Aorta (tissue), 5 donors: Measurements from ENCODE around the gene S100A4. TPM values are rescaled to one million over a fixed set of nuclear protein-coding genes. Genes with fewer than 3 reads are reported as not detected.
A peak's percentile ranks its signal among the peaks of the same experiment; 100 is the strongest.
"Not testable (repeated sequence)": the region's sequence is repeated elsewhere in the genome, so short reads cannot be mapped to it uniquely, and the experiment has no call there.

Source experiments
- ATAC-seq: fragments of 200-7000 bp; cut with Tn5 transposase; one replicate; pipeline ENCODE4 v1.9.1; 2022; ENCODE audit warnings: moderate library complexity; ENCODE audit not compliant: low FRiP score
- DNase-seq, 2 donors: peaks; one replicate each; pipeline ENCODE4 v3.0.0-alpha.2; 2020
- H3K27ac ChIP-seq, 2 donors: one replicate each; pipeline ENCODE4 v1.5.1; 2013; ENCODE audit warnings: low read length in 2 of 2, mild to moderate bottlenecking in 2 of 2, moderate library complexity in 2 of 2, control low read depth in 1 of 2, inconsistent platforms in 1 of 2, low read depth in 1 of 2
- H3K27me3 ChIP-seq, 2 donors: one replicate each; pipeline ENCODE4 v1.6.1; 2013; ENCODE audit warnings: control low read depth in 1 of 2, low read length in 1 of 2, mild to moderate bottlenecking in 1 of 2, moderate library complexity in 1 of 2; ENCODE audit not compliant: insufficient read depth in 2 of 2, control insufficient read depth in 1 of 2
- H3K36me3 ChIP-seq, 2 donors: one replicate each; pipeline ENCODE4 v1.6.1; 2013; ENCODE audit warnings: control low read depth in 1 of 2, low read length in 1 of 2, mild to moderate bottlenecking in 1 of 2; ENCODE audit not compliant: insufficient read depth in 2 of 2, control insufficient read depth in 1 of 2
- H3K4me1 ChIP-seq, 2 donors: one replicate each; pipeline ENCODE4 v1.6.1; 2013; ENCODE audit warnings: low read length in 2 of 2, control low read depth in 1 of 2, mild to moderate bottlenecking in 1 of 2, moderate library complexity in 1 of 2; ENCODE audit not compliant: insufficient read depth in 2 of 2, control insufficient read depth in 1 of 2
- H3K4me3 ChIP-seq, 2 donors: one replicate each; pipeline ENCODE4 v1.5.1; 2013; ENCODE audit warnings: low read length in 2 of 2, control low read depth in 1 of 2, mild to moderate bottlenecking in 1 of 2
- H3K9me3 ChIP-seq: one replicate; pipeline ENCODE4 v1.6.1; 2013; ENCODE audit warnings: mild to moderate bottlenecking, low read length; ENCODE audit not compliant: control insufficient read depth
- WGBS, 2 donors: extraction: QIAGEN DNeasy Blood & Tissue Kit; methylation state at CpG; one replicate each; pipeline ENCODE4 v1.1.7; 2013; 5-methylcytosine and 5-hydroxymethylcytosine counted together
- intact Hi-C, 2 donors: fragments of 100-400 bp; cut with DNase I; formaldehyde crosslinking; loops; one replicate each; pipeline versions ENCODE4 v1.14.2 to v1.15.0; 2022
- polyA plus RNA-seq, 2 donors: library from polyadenylated mRNA; stranded (reverse); fragments of 200-250 nt; gene quantifications; one replicate each; pipeline ENCODE4 v1.2.3, GENCODE V29; 2013
- total RNA-seq, 2 donors: library from RNA; stranded (reverse); fragmentation: NEBNext Ultra II Directional; extraction: Animal tissue kit (Norgen Biotek cat#: 25700); gene quantifications; one replicate each; pipeline ENCODE4 v1.2.1, GENCODE V29; 2021
- donor health status: healthy with polysubstance abuse.
- donor health status: Bipolar disorder and iron deficiency.
- donor health status: DM: no; HTN: no; CAD: no.
- donor health status: DM: no; HTN: no; CAD: no.
- donor health status: DM: yes; HTN: yes; CAD: no.

Gene S100A4
- total and polyA plus RNA-seq, 4 donors, result 406 to 4,033 (median 2,168) TPM

GRCh38 chr1:153526132-153526543 is 19.5 kb downstream of the S100A4 start:
- WGBS, 2 donors, result 68 to 69% methylated on average over 8 of the region's 8 CpGs
- H3K27me3 ChIP-seq, result no peaks in the 10 kb centered on the region
- no peaks in the 10 kb centered on the region for H3K9me3 ChIP-seq
- intact Hi-C loops, result no loop called here
- no peak for ATAC-seq
- H3K36me3 ChIP-seq, result no peaks in the 10 kb centered on the region
- DNase-seq, result no peak
- no peak overlapping the region for H3K27ac ChIP-seq
- no peak overlapping the region for H3K4me3 ChIP-seq
- no peaks in the 10 kb centered on the region for H3K4me1 ChIP-seq

- Histone ChIP-seq H3K4me3 (no peak overlapping the region), H3K9me3 (no peaks in the 10 kb centered on the region), H3K27ac (peak overlapping the region in 1 of 2 donors; percentile 10), H3K27me3 (no peaks in the 10 kb centered on the region), H3K4me1 (no peaks in the 10 kb centered on the region), H3K36me3 (no peaks in the 10 kb centered on the region)
- WGBS, 2 donors, result 21 to 22% methylated on average over 3 of the region's 3 CpGs
- ATAC-seq, result no peak
- intact Hi-C loops, result no loop called here
- DNase-seq, result peak in 1 of 2 donors; percentile 46
These were observed 20.4 kb downstream of the S100A4 start for GRCh38 chr1:153525088-153525728.

GRCh38 chr1:153522353-153523048 is 23.1 kb downstream of the S100A4 start:
- H3K36me3 ChIP-seq, H3K4me1 ChIP-seq, H3K4me3 ChIP-seq, H3K9me3 ChIP-seq, ATAC-seq, H3K27me3 ChIP-seq, intact Hi-C loops, H3K27ac ChIP-seq, DNase-seq: not testable (repeated sequence)
- 78 to 80% methylated on average over 14 of the region's 14 CpGs for WGBS, 2 donors

- H3K4me3 ChIP-seq, ATAC-seq, H3K9me3 ChIP-seq, DNase-seq, H3K36me3 ChIP-seq, H3K27me3 ChIP-seq, H3K4me1 ChIP-seq, intact Hi-C loops, H3K27ac ChIP-seq: not testable (repeated sequence)
- WGBS, 2 donors, result 95 to 97% methylated on average over 36 to 37 of the region's 37 CpGs
These were observed 23.8 kb downstream of the S100A4 start for GRCh38 chr1:153521808-153522207.

GRCh38 chr1:153520818-153521476 is 24.7 kb downstream of the S100A4 start:
- WGBS, 2 donors, result 90 to 93% methylated on average over 4 of the region's 4 CpGs
- DNase-seq, result no peak

GRCh38 chr1:153520137-153520691 is 25.4 kb downstream of the S100A4 start:
- H3K4me1 ChIP-seq, H3K4me3 ChIP-seq, ATAC-seq, intact Hi-C loops, H3K9me3 ChIP-seq, DNase-seq, H3K27me3 ChIP-seq, H3K27ac ChIP-seq, H3K36me3 ChIP-seq: not testable (repeated sequence)
- 79 to 81% methylated on average over 5 of the region's 5 CpGs for WGBS, 2 donors

More at GRCh38 chr1:153520818-153521476, 24.7 kb downstream of the S100A4 start:
- no peaks in the 10 kb centered on the region for H3K4me1 ChIP-seq
- ATAC-seq, result no peak
- H3K4me3 ChIP-seq, result no peak overlapping the region
- no peaks in the 10 kb centered on the region for H3K36me3 ChIP-seq
- intact Hi-C loops, result no loop called here
- no peaks in the 10 kb centered on the region for H3K9me3 ChIP-seq
- no peak overlapping the region for H3K27ac ChIP-seq
- no peaks in the 10 kb centered on the region for H3K27me3 ChIP-seq

GRCh38 chr1:153519242-153519641 is 26.4 kb downstream of the S100A4 start:
- Histone ChIP-seq H3K9me3 (no peaks in the 10 kb centered on the region), H3K4me3 (no peak overlapping the region), H3K36me3 (no peaks in the 10 kb centered on the region), H3K27ac (no peak overlapping the region), H3K4me1 (no peaks in the 10 kb centered on the region), H3K27me3 (no peaks in the 10 kb centered on the region)
- no peak for ATAC-seq
- 92 to 93% methylated on average over 3 of the region's 3 CpGs for WGBS, 2 donors
- DNase-seq, result no peak
- intact Hi-C loops, result loop anchor here in 1 of 2 donors (10.0 kb wide), 1 partner anchor 256 kb away; the partner anchor contains the start of gene SLC27A3

- ATAC-seq, result peak; percentile 51
- intact Hi-C loops, result loop anchor here in 1 of 2 donors (10.0 kb wide), 1 partner anchor 259 kb away; the partner anchor contains the start of gene SLC27A3
- no peaks in the 10 kb centered on the region for H3K27me3 ChIP-seq
- no peaks in the 10 kb centered on the region for H3K4me1 ChIP-seq
- no peaks in the 10 kb centered on the region for H3K9me3 ChIP-seq
- H3K4me3 ChIP-seq, result no peak overlapping the region
- 64% methylated on average over 8 of the region's 8 CpGs for WGBS, 2 donors
- H3K36me3 ChIP-seq, result no peaks in the 10 kb centered on the region
- H3K27ac ChIP-seq, result no peak overlapping the region
- no peak for DNase-seq
These were observed 29.9 kb downstream of the S100A4 start for GRCh38 chr1:153515504-153516394.
